C4-2B (cell line): ENCODE results near the gene PCAT7.

Experiments used
- CTCF ChIP-seq: fragments of 450-650 bp; conservative IDR thresholded peaks from 2 replicates; pipeline ENCODE4 v1.5.1; 2017; ENCODE audit warnings: mild to moderate bottlenecking
- ZFX ChIP-seq: fragments of 450-650 bp; IDR thresholded peaks from 2 replicates; pipeline ENCODE4 v1.6.1; 2017

GRCh38 chr9:94607423-94607691, 52.5 kb downstream of the PCAT7 start:
- no peak for TF ChIP-seq CTCF
- TF ChIP-seq ZFX, result no peak
